Measurements from ENCODE around the gene PTPRT. TPM values are rescaled to one million over a fixed set of nuclear protein-coding genes. Genes with fewer than 3 reads are reported as not detected.

The PTPRT gene
- polyA plus RNA-seq, 4 donors: 0.07 to 0.58 (median 0.27) TPM; not detected in 1

GRCh38 chr20:42346189-42347170, 843.2 kb downstream of the PTPRT start:
- H3K27ac ChIP-seq (ENCODE audit: low read depth in 1 of 3, low read length in 2 of 3): no peak overlapping the region
- no peaks in the 10 kb centered on the region for H3K4me1 ChIP-seq (ENCODE audit: control insufficient read depth in 3 of 3, insufficient read depth in 2 of 3, low read depth in 1 of 3, low read length in 2 of 3)
- H3K36me3 ChIP-seq (ENCODE audit: control insufficient read depth in 3 of 3, insufficient read depth in 2 of 3, low read depth in 1 of 3, low read length in 3 of 3): no peaks in the 10 kb centered on the region
- DNase-seq (no peak), FAIRE-seq (no peak)
- no peaks in the 10 kb centered on the region for H3K27me3 ChIP-seq (ENCODE audit: control insufficient read depth in 3 of 3, insufficient read depth in 3 of 3, low read length in 3 of 3)
- WGBS, 3 donors: 83 to 91% (median 85%) methylated on average over 10 of the region's 10 CpGs
- no peak overlapping the region for H3K4me3 ChIP-seq (ENCODE audit: low read depth in 1 of 3, low read length in 3 of 3)
- H3K9me3 ChIP-seq (ENCODE audit: control insufficient read depth in 2 of 2, insufficient read depth in 1 of 2, low read depth in 1 of 2, low read length in 1 of 2): no peaks in the 10 kb centered on the region

GRCh38 chr20:42341654-42342053, 848.1 kb downstream of the PTPRT start:
- FAIRE-seq: no peak

GRCh38 chr20:42340368-42340767, 849.3 kb downstream of the PTPRT start:
- no peaks in the 10 kb centered on the region for H3K27me3 ChIP-seq (ENCODE audit: control insufficient read depth in 3 of 3, insufficient read depth in 3 of 3, low read length in 3 of 3)
- no peak overlapping the region for H3K4me3 ChIP-seq (ENCODE audit: low read depth in 1 of 3, low read length in 3 of 3)
- no peaks in the 10 kb centered on the region for H3K36me3 ChIP-seq (ENCODE audit: control insufficient read depth in 3 of 3, insufficient read depth in 2 of 3, low read depth in 1 of 3, low read length in 3 of 3)
- no peaks in the 10 kb centered on the region for H3K4me1 ChIP-seq (ENCODE audit: control insufficient read depth in 3 of 3, insufficient read depth in 2 of 3, low read depth in 1 of 3, low read length in 2 of 3)
- no peaks in the 10 kb centered on the region for H3K9me3 ChIP-seq (ENCODE audit: control insufficient read depth in 2 of 2, insufficient read depth in 1 of 2, low read depth in 1 of 2, low read length in 1 of 2)
- FAIRE-seq (no peak), DNase-seq (no peak)
- WGBS, 3 donors: 75 to 85% (median 80%) methylated on average over 4 of the region's 4 CpGs
- no peak overlapping the region for H3K27ac ChIP-seq (ENCODE audit: low read depth in 1 of 3, low read length in 2 of 3)

More at GRCh38 chr20:42341654-42342053, 848.1 kb downstream of the PTPRT start:
- H3K27ac ChIP-seq (ENCODE audit: low read depth in 1 of 3, low read length in 2 of 3): no peak overlapping the region
- H3K36me3 ChIP-seq (ENCODE audit: control insufficient read depth in 3 of 3, insufficient read depth in 2 of 3, low read depth in 1 of 3, low read length in 3 of 3): no peaks in the 10 kb centered on the region
- no peak overlapping the region for H3K4me3 ChIP-seq (ENCODE audit: low read depth in 1 of 3, low read length in 3 of 3)
- no peaks in the 10 kb centered on the region for H3K4me1 ChIP-seq (ENCODE audit: control insufficient read depth in 3 of 3, insufficient read depth in 2 of 3, low read depth in 1 of 3, low read length in 2 of 3)
- DNase-seq: no peak
- WGBS, 3 donors: 85 to 95% (median 93%) methylated on average over 2 of the region's 2 CpGs
- H3K9me3 ChIP-seq (ENCODE audit: control insufficient read depth in 2 of 2, insufficient read depth in 1 of 2, low read depth in 1 of 2, low read length in 1 of 2): no peaks in the 10 kb centered on the region
- no peaks in the 10 kb centered on the region for H3K27me3 ChIP-seq (ENCODE audit: control insufficient read depth in 3 of 3, insufficient read depth in 3 of 3, low read length in 3 of 3)

- Histone ChIP-seq H3K36me3 (ENCODE audit: control insufficient read depth in 3 of 3, insufficient read depth in 2 of 3, low read depth in 1 of 3, low read length in 3 of 3) (no peaks in the 10 kb centered on the region), H3K9me3 (ENCODE audit: control insufficient read depth in 2 of 2, insufficient read depth in 1 of 2, low read depth in 1 of 2, low read length in 1 of 2) (no peaks in the 10 kb centered on the region), H3K4me3 (ENCODE audit: low read depth in 1 of 3, low read length in 3 of 3) (no peak overlapping the region), H3K27ac (ENCODE audit: low read depth in 1 of 3, low read length in 2 of 3) (no peak overlapping the region), H3K4me1 (ENCODE audit: control insufficient read depth in 3 of 3, insufficient read depth in 2 of 3, low read depth in 1 of 3, low read length in 2 of 3) (no peaks in the 10 kb centered on the region), H3K27me3 (ENCODE audit: control insufficient read depth in 3 of 3, insufficient read depth in 3 of 3, low read length in 3 of 3) (no peaks in the 10 kb centered on the region)
- WGBS, 3 donors: 42 to 65% (median 53%) methylated on average over 5 of the region's 5 CpGs
- FAIRE-seq (no peak), DNase-seq (no peak)
Measured at GRCh38 chr20:42338294-42339201, 851.2 kb downstream of the PTPRT start.

GRCh38 chr20:42336576-42336975, 853.1 kb downstream of the PTPRT start:
- no peak for FAIRE-seq
- DNase-seq: no peak
- 68 to 97% (median 93%) methylated on average over 1 of the region's 1 CpG for WGBS, 3 donors
- Histone ChIP-seq H3K9me3 (ENCODE audit: control insufficient read depth in 2 of 2, insufficient read depth in 1 of 2, low read depth in 1 of 2, low read length in 1 of 2) (no peaks in the 10 kb centered on the region), H3K36me3 (ENCODE audit: control insufficient read depth in 3 of 3, insufficient read depth in 2 of 3, low read depth in 1 of 3, low read length in 3 of 3) (no peaks in the 10 kb centered on the region), H3K4me1 (ENCODE audit: control insufficient read depth in 3 of 3, insufficient read depth in 2 of 3, low read depth in 1 of 3, low read length in 2 of 3) (no peaks in the 10 kb centered on the region), H3K4me3 (ENCODE audit: low read depth in 1 of 3, low read length in 3 of 3) (no peak overlapping the region), H3K27me3 (ENCODE audit: control insufficient read depth in 3 of 3, insufficient read depth in 3 of 3, low read length in 3 of 3) (no peaks in the 10 kb centered on the region), H3K27ac (ENCODE audit: low read depth in 1 of 3, low read length in 2 of 3) (no peak overlapping the region)

GRCh38 chr20:42319252-42320013, 870.3 kb downstream of the PTPRT start:
- DNase-seq: no peak
- no peaks in the 10 kb centered on the region for H3K9me3 ChIP-seq (ENCODE audit: control insufficient read depth in 2 of 2, insufficient read depth in 1 of 2, low read depth in 1 of 2, low read length in 1 of 2)
- H3K27me3 ChIP-seq (ENCODE audit: control insufficient read depth in 3 of 3, insufficient read depth in 3 of 3, low read length in 3 of 3): no peaks in the 10 kb centered on the region
- no peak for FAIRE-seq
- no peaks in the 10 kb centered on the region for H3K4me1 ChIP-seq (ENCODE audit: control insufficient read depth in 3 of 3, insufficient read depth in 2 of 3, low read depth in 1 of 3, low read length in 2 of 3)
- 51 to 62% (median 61%) methylated on average over 2 of the region's 2 CpGs for WGBS, 3 donors
- H3K36me3 ChIP-seq (ENCODE audit: control insufficient read depth in 3 of 3, insufficient read depth in 2 of 3, low read depth in 1 of 3, low read length in 3 of 3): no peaks in the 10 kb centered on the region
- H3K4me3 ChIP-seq (ENCODE audit: low read depth in 1 of 3, low read length in 3 of 3): no peak overlapping the region
- no peak overlapping the region for H3K27ac ChIP-seq (ENCODE audit: low read depth in 1 of 3, low read length in 2 of 3)

- no peaks in the 10 kb centered on the region for H3K36me3 ChIP-seq (ENCODE audit: control insufficient read depth in 3 of 3, insufficient read depth in 2 of 3, low read depth in 1 of 3, low read length in 3 of 3)
- no peaks in the 10 kb centered on the region for H3K9me3 ChIP-seq (ENCODE audit: control insufficient read depth in 2 of 2, insufficient read depth in 1 of 2, low read depth in 1 of 2, low read length in 1 of 2)
- 62 to 79% (median 73%) methylated on average over 3 of the region's 3 CpGs for WGBS, 3 donors
- DNase-seq (no peak), FAIRE-seq (no peak)
- no peaks in the 10 kb centered on the region for H3K4me1 ChIP-seq (ENCODE audit: control insufficient read depth in 3 of 3, insufficient read depth in 2 of 3, low read depth in 1 of 3, low read length in 2 of 3)
- no peak overlapping the region for H3K27ac ChIP-seq (ENCODE audit: low read depth in 1 of 3, low read length in 2 of 3)
- no peaks in the 10 kb centered on the region for H3K27me3 ChIP-seq (ENCODE audit: control insufficient read depth in 3 of 3, insufficient read depth in 3 of 3, low read length in 3 of 3)
- no peak overlapping the region for H3K4me3 ChIP-seq (ENCODE audit: low read depth in 1 of 3, low read length in 3 of 3)
Measured at GRCh38 chr20:42313704-42314103, 876.0 kb downstream of the PTPRT start.

GRCh38 chr20:42309050-42309449, 880.7 kb downstream of the PTPRT start:
- DNase-seq (no peak), FAIRE-seq (no peak)
- no peak overlapping the region for H3K27ac ChIP-seq (ENCODE audit: low read depth in 1 of 3, low read length in 2 of 3)
- H3K4me1 ChIP-seq (ENCODE audit: control insufficient read depth in 3 of 3, insufficient read depth in 2 of 3, low read depth in 1 of 3, low read length in 2 of 3): no peaks in the 10 kb centered on the region
- no peaks in the 10 kb centered on the region for H3K27me3 ChIP-seq (ENCODE audit: control insufficient read depth in 3 of 3, insufficient read depth in 3 of 3, low read length in 3 of 3)
- no peak overlapping the region for H3K4me3 ChIP-seq (ENCODE audit: low read depth in 1 of 3, low read length in 3 of 3)
- WGBS, 3 donors: 60 to 76% (median 71%) methylated on average over 4 of the region's 4 CpGs
- no peaks in the 10 kb centered on the region for H3K36me3 ChIP-seq (ENCODE audit: control insufficient read depth in 3 of 3, insufficient read depth in 2 of 3, low read depth in 1 of 3, low read length in 3 of 3)
- no peaks in the 10 kb centered on the region for H3K9me3 ChIP-seq (ENCODE audit: control insufficient read depth in 2 of 2, insufficient read depth in 1 of 2, low read depth in 1 of 2, low read length in 1 of 2)
